Trophoblast cell (in vitro differentiated cells and primary cell): ENCODE results near the gene INHBA.

Source experiments
- DNase-seq, 2 donors: peaks; one replicate each; pipeline ENCODE4 v3.0.0-alpha.2; 2016
- H2AFZ ChIP-seq: 2 replicates; pipeline ENCODE4 v1.6.1; 2013; ENCODE audit warnings: low read length, moderate library complexity, mild to moderate bottlenecking; ENCODE audit not compliant: insufficient read depth, poor library complexity
- H2AK5ac ChIP-seq: 2 replicates; pipeline ENCODE4 v1.6.1; 2013; ENCODE audit warnings: mild to moderate bottlenecking, low read length
- H2BK120ac ChIP-seq: 2 replicates; pipeline ENCODE4 v1.6.1; 2013; ENCODE audit warnings: low read length, mild to moderate bottlenecking, moderate library complexity; ENCODE audit not compliant: insufficient read depth, poor library complexity
- H2BK12ac ChIP-seq: 2 replicates; pipeline ENCODE4 v1.6.1; 2013; ENCODE audit warnings: mild to moderate bottlenecking, low read length, moderate library complexity
- H2BK5ac ChIP-seq: 2 replicates; pipeline ENCODE4 v1.6.1; 2013; ENCODE audit warnings: low read length, low read depth, moderate library complexity, mild to moderate bottlenecking; ENCODE audit not compliant: poor library complexity
- H3K14ac ChIP-seq: 2 replicates; pipeline ENCODE4 v1.6.1; 2013; ENCODE audit warnings: mild to moderate bottlenecking, low read length
- H3K18ac ChIP-seq: 2 replicates; pipeline ENCODE4 v1.6.1; 2013; ENCODE audit warnings: mild to moderate bottlenecking, low read length
- H3K23ac ChIP-seq: 2 replicates; pipeline ENCODE4 v1.6.1; 2013; ENCODE audit warnings: low read length
- H3K27ac ChIP-seq: 2 replicates; pipeline ENCODE4 v1.5.1; 2013; ENCODE audit warnings: low read depth, mild to moderate bottlenecking, inconsistent platforms, low read length, moderate library complexity
- H3K27me3 ChIP-seq: 2 replicates; pipeline ENCODE4 v1.6.1; 2013; ENCODE audit warnings: inconsistent platforms, mild to moderate bottlenecking, low read length, moderate library complexity; ENCODE audit not compliant: insufficient read depth
- H3K36me3 ChIP-seq, 2 experiments: 1 replicate in 1 of 2; 2 replicates in 1 of 2; pipeline ENCODE4 v1.6.1; 2013; ENCODE audit warnings: low read length in 2 of 2, mild to moderate bottlenecking in 2 of 2, moderate library complexity in 1 of 2; ENCODE audit not compliant: insufficient read depth in 2 of 2, control insufficient read depth in 1 of 2
- H3K4ac ChIP-seq: 2 replicates; pipeline ENCODE4 v1.6.1; 2013; ENCODE audit warnings: low read depth, mild to moderate bottlenecking, low read length, moderate library complexity
- H3K4me1 ChIP-seq, 2 experiments: 1 replicate in 1 of 2; 2 replicates in 1 of 2; pipeline ENCODE4 v1.6.1; 2013; ENCODE audit warnings: low read length in 2 of 2, mild to moderate bottlenecking in 2 of 2, moderate library complexity in 1 of 2; ENCODE audit not compliant: insufficient read depth in 2 of 2, control insufficient read depth in 1 of 2
- H3K4me2 ChIP-seq: 2 replicates; pipeline ENCODE4 v1.6.1; 2013; ENCODE audit warnings: inconsistent platforms, mild to moderate bottlenecking, low read length, moderate library complexity
- H3K4me3 ChIP-seq: 2 replicates; pipeline ENCODE4 v1.5.1; 2013; ENCODE audit warnings: mild to moderate bottlenecking, low read depth, low read length, inconsistent platforms
- H3K79me1 ChIP-seq: one replicate; pipeline ENCODE4 v1.6.1; 2013; ENCODE audit warnings: low read length
- H3K79me2 ChIP-seq: 2 replicates; pipeline ENCODE4 v1.6.1; 2013; ENCODE audit warnings: low read length, mild to moderate bottlenecking; ENCODE audit not compliant: control insufficient read depth, insufficient read depth, poor library complexity
- H3K9ac ChIP-seq: 2 replicates; pipeline ENCODE4 v1.6.1; 2013; ENCODE audit warnings: mild to moderate bottlenecking, low read length
- H3K9me3 ChIP-seq: 2 replicates; pipeline ENCODE4 v1.6.1; 2013; ENCODE audit warnings: low read depth, mild to moderate bottlenecking, control low read depth, inconsistent platforms, low read length; ENCODE audit not compliant: insufficient read depth
- H4K12ac ChIP-seq: 2 replicates; pipeline ENCODE4 v1.6.1; 2013; ENCODE audit warnings: low read depth, mild to moderate bottlenecking, low read length, moderate library complexity
- H4K8ac ChIP-seq: 2 replicates; pipeline ENCODE4 v1.6.1; 2013; ENCODE audit warnings: low read depth, mild to moderate bottlenecking, low read length, moderate library complexity
- H4K91ac ChIP-seq: one replicate; pipeline ENCODE4 v1.6.1; 2013; ENCODE audit warnings: low read depth, mild to moderate bottlenecking, low read length, moderate library complexity
- WGBS: extraction: QIAGEN DNeasy Blood & Tissue Kit; methylation state at CpG from one replicate; pipeline ENCODE4 v1.1.7; 2013; ENCODE audit warnings: missing lambda C conversion rate; ENCODE audit not compliant: insufficient read length, insufficient coverage; ENCODE audit errors: extremely low coverage; 5-methylcytosine and 5-hydroxymethylcytosine counted together

Gene INHBA

DNA sequence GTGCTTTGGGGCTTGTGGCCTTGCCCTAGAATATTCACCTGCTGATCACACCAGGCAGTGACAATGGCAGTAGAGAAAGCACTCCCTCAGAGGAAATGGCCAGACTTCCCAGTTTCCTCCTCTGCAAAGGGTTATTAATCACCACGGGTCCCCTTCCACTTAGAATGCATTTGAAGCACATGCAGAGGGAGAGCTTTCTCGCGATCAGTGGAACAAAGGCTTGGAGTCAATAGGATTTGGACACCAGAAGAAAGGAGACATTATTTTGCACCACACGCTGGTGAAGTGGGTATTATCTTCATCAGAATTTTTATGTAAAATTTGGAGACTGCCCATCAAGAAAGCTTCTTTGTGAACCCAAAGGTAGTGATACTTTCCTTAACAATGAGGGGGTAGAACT, 35.4 kb upstream of the INHBA start:
- Histone ChIP-seq H3K4ac (no peak overlapping the region), H3K4me3 (no peak overlapping the region), H3K9ac (no peak overlapping the region), H3K4me2 (no peak overlapping the region), H4K91ac (no peak overlapping the region), H3K9me3 (peaks cover 4% of the 10 kb centered on the region), H3K79me1 (peaks cover 3% of the 10 kb centered on the region), H3K79me2 (no peaks in the 10 kb centered on the region), H4K8ac (no peak overlapping the region), H2BK12ac (no peak overlapping the region), H3K27ac (no peak overlapping the region), H3K27me3 (no peaks in the 10 kb centered on the region), H3K36me3 (no peaks in the 10 kb centered on the region), H4K12ac (no peak overlapping the region), H3K23ac (no peak overlapping the region), H3K4me1 (no peaks in the 10 kb centered on the region), H2AFZ (no peak overlapping the region), H3K14ac (no peak overlapping the region), H3K18ac (no peak overlapping the region), H2BK5ac (no peak overlapping the region), H2BK120ac (no peak overlapping the region), H2AK5ac (no peak overlapping the region)
- no CpG with 5 or more reads among the region's 4 CpGs for WGBS
- DNase-seq, result no peak

- Histone ChIP-seq H4K91ac (no peak overlapping the region), H3K4me2 (no peak overlapping the region), H3K36me3 (no peaks in the 10 kb centered on the region), H3K79me2 (no peaks in the 10 kb centered on the region), H4K12ac (no peak overlapping the region), H2BK120ac (no peak overlapping the region), H3K4ac (no peak overlapping the region), H2BK5ac (no peak overlapping the region), H3K79me1 (peaks cover 7% of the 10 kb centered on the region), H3K9me3 (no peaks in the 10 kb centered on the region), H2AK5ac (no peak overlapping the region), H3K18ac (no peak overlapping the region), H3K23ac (no peak overlapping the region), H3K4me3 (no peak overlapping the region), H3K27me3 (no peaks in the 10 kb centered on the region), H2BK12ac (no peak overlapping the region), H4K8ac (no peak overlapping the region), H3K14ac (no peak overlapping the region), H3K9ac (no peak overlapping the region), H3K4me1 (peaks cover 0 to 4% of the 10 kb centered on the region in 2 experiments), H2AFZ (no peak overlapping the region), H3K27ac (no peak overlapping the region)
- no CpG with 5 or more reads among the region's 3 CpGs for WGBS
- no peak for DNase-seq
Measured at GRCh38 chr7:41735206-41735605, 32.3 kb upstream of the INHBA start.

DNA sequence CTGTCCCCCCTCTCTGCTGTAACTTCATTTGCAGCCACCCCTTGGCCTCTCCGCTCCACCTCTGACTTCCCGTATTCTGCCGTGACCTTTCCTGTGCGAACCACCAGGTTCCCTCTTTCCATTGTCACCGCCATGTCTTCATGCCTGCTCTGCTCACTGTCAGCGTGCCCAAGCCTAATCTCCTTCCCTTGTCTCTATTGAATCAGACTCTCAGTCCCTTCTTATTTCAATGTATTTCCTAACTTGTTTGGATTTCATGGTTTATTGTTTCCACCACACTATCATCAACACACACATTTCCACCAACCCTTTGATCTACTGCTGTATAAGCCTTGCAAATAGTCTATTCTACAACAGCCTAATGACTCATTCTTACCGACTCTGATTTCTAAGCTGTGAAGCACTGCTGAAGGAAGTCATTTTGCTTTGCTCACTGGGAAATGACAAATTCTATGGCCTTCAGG, 30.0 kb upstream of the INHBA start:
- H2AFZ ChIP-seq, result peak overlapping the region; percentile 2
- no CpG with 5 or more reads among the region's 7 CpGs for WGBS
- peak overlapping the region; percentile 25 for H3K18ac ChIP-seq
- no peak overlapping the region for H3K9ac ChIP-seq
- no peak overlapping the region for H4K12ac ChIP-seq
- H3K9me3 ChIP-seq, result no peaks in the 10 kb centered on the region
- no peaks in the 10 kb centered on the region for H3K27me3 ChIP-seq
- H4K91ac ChIP-seq, result peak overlapping the region; percentile 29
- H2AK5ac ChIP-seq, result peak overlapping the region; percentile 10
- no peaks in the 10 kb centered on the region for H3K79me2 ChIP-seq
- H3K14ac ChIP-seq, result peak overlapping the region; percentile 27
- peak overlapping the region; percentile 39 for H2BK120ac ChIP-seq
- peak overlapping the region; percentile 37 for H4K8ac ChIP-seq
- no peak overlapping the region for H3K4me2 ChIP-seq
- no peak for DNase-seq
- no peak overlapping the region for H3K4ac ChIP-seq
- H3K79me1 ChIP-seq, result peaks cover 14% of the 10 kb centered on the region
- H2BK12ac ChIP-seq, result peak overlapping the region; percentile 27
- peaks cover under 1 to 9% of the 10 kb centered on the region in 2 experiments for H3K4me1 ChIP-seq
- H3K4me3 ChIP-seq, result no peak overlapping the region
- no peak overlapping the region for H2BK5ac ChIP-seq
- no peak overlapping the region for H3K27ac ChIP-seq
- H3K23ac ChIP-seq, result no peak overlapping the region
- H3K36me3 ChIP-seq, result no peaks in the 10 kb centered on the region

DNA sequence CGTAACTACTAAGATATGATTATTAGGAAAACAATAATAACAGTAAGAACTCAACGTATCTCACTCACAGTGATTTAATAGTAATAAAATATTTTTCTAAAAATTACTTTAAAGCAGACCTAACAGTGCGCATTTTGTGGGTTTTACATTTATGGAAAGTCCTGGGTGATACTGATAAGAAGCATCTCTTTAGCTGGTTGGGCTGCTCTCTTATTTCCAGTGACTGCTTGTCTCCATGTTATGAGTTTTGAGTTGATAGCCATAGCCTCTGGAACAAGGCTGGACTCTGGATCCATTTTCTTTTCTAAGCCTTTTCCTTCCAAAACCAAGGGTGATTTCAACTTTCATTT, 29.5 kb upstream of the INHBA start:
- peak overlapping the region; percentile 10 for H2AK5ac ChIP-seq
- H3K23ac ChIP-seq, result no peak overlapping the region
- H3K27me3 ChIP-seq, result no peaks in the 10 kb centered on the region
- H2BK120ac ChIP-seq, result peak overlapping the region; percentile 39
- no peak overlapping the region for H4K12ac ChIP-seq
- H2BK5ac ChIP-seq, result no peak overlapping the region
- H4K8ac ChIP-seq, result peak overlapping the region; percentile 37
- no peak for DNase-seq
- peak overlapping the region; percentile 27 for H2BK12ac ChIP-seq
- no peaks in the 10 kb centered on the region for H3K36me3 ChIP-seq
- no peak overlapping the region for H3K18ac ChIP-seq
- H3K4me3 ChIP-seq, result no peak overlapping the region
- no peaks in the 10 kb centered on the region for H3K9me3 ChIP-seq
- H3K4ac ChIP-seq, result no peak overlapping the region
- no peaks in the 10 kb centered on the region for H3K79me2 ChIP-seq
- peak overlapping the region; percentile 29 for H4K91ac ChIP-seq
- peaks cover 17% of the 10 kb centered on the region for H3K79me1 ChIP-seq
- H3K4me2 ChIP-seq, result no peak overlapping the region
- H3K27ac ChIP-seq, result no peak overlapping the region
- no CpG with 5 or more reads among the region's 3 CpGs for WGBS
- H2AFZ ChIP-seq, result peak overlapping the region; percentile 2
- H3K4me1 ChIP-seq, result peaks cover 3 to 11% of the 10 kb centered on the region in 2 experiments
- H3K14ac ChIP-seq, result peak overlapping the region; percentile 27
- H3K9ac ChIP-seq, result no peak overlapping the region
